Activated naive CD4-positive, alpha-beta T cell treated with anti-CD3 and anti-CD28 coated beads, Interleukin-2, amount 50 U/mL, for 16 hours (primary cell): ENCODE results near the gene AFG1L.
A peak's percentile ranks its signal among the peaks of the same experiment; 100 is the strongest.
"Not testable (repeated sequence)": the region's sequence is repeated elsewhere in the genome, so short reads cannot be mapped to it uniquely, and the experiment has no call there.

Source experiments
- DNase-seq: peaks from one replicate; pipeline ENCODE4 v3.0.0-alpha.2; 2020

Gene AFG1L

GRCh38 chr6:108294727-108295625, at the start of gene AFG1L:
AFG1L (plus strand) TSS chr6:108295054; CDS start chr6:108295080, 26 bp downstream.
- DNase-seq, result peak; percentile 87

- DNase-seq, result not testable (repeated sequence)
Measured at GRCh38 chr6:108245095-108245494, 49.8 kb upstream of the AFG1L start.

GRCh38 chr6:108247965-108248536, 46.8 kb upstream of the AFG1L start:
- DNase-seq, result no peak

DNA sequence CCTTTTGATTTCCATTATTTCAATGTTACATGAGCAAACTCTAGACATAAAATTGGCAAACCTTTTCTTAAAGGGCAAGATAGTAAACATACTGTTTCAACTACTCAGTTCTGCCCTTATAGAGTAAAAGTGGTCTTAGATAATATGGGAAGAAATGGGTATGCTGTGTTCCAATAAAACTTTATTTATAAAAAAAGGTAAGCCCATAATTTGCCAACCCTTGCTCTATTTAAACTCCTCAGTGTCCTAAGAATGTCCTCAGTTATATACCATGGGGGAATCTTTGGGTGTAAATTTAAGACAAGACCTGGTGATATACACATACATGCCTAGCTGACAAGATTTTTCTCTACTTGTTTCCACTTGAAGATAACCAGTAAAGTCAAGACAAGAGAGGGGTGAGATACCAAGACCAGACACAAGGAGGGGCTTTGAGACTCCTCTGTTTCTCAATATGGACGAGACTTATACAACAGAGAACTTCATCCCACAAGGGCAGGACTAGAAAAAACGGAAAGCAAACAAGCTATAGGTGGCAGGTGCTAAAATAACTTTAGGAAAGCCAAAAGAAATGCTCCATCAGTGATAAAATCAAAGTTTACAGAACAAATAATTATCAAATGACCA, 44.5 kb upstream of the AFG1L start:
- no peak for DNase-seq

GRCh38 chr6:108251252-108251651, 43.6 kb upstream of the AFG1L start:
- DNase-seq, result no peak

GRCh38 chr6:108252055-108252454, 42.8 kb upstream of the AFG1L start:
- no peak for DNase-seq

DNA sequence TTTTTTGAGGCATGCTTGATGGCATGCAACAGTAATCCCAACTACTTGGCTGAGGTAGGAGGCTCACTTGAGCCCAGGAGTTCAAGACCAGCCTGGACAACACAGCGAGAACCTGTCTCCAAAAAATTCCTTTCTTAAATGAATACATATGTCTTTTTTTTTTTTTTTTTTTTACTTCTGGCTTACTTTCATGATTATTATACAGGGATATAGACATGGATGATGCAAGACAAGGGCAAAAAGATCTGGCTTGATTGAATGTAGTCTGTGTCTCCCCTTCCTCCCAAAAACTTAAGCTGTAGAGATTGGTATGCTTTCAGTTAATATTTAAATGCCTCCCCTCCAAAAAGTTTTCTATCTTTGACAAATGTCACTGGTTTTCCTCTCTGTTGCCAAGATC, 41.6 kb upstream of the AFG1L start:
- DNase-seq, result no peak

DNA sequence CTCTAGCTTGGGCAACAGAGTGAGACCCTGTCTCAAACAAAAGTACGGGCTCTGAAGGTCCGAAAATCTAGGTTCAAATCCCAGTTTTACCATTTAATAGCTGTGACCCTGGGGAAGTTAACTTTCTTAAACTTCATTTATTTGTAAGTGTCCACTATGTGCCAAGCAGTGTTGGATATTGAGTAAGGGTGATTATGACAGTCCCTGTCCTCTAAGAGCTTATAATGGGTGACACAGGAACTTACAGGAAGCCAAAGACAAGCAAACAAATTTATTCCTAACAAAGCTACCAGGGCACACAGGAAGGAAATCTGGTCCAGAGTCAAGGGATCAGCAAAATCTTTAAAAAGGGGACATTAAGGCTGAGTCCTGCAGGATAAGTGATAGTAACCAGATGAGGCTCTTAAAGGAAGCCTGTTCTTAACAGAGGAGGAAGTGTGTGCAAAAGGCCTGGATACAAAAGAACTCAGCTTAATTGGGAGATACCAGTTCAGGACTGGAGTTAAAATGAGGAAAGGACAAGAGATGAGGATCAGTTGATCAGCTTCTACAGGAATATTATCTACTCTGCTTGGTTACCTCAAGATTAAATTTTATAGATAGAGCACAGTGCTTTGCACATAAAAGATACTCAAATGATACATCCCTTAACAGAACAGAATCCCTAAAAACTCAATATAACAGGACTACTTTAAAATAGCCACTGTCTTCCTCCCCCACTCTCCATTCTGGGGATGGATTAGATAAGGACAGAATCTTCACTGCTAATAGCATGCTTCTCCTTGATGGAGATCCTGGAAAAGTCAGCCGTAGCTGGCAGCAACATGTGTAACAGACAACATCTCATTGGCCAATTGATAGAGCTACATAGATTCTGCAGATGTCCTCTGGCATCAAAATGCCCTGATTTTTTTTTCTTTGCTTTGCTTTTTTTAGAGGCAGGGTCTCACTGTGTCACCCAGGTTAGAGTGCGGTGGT, 40.1 kb upstream of the AFG1L start:
- no peak for DNase-seq

DNA sequence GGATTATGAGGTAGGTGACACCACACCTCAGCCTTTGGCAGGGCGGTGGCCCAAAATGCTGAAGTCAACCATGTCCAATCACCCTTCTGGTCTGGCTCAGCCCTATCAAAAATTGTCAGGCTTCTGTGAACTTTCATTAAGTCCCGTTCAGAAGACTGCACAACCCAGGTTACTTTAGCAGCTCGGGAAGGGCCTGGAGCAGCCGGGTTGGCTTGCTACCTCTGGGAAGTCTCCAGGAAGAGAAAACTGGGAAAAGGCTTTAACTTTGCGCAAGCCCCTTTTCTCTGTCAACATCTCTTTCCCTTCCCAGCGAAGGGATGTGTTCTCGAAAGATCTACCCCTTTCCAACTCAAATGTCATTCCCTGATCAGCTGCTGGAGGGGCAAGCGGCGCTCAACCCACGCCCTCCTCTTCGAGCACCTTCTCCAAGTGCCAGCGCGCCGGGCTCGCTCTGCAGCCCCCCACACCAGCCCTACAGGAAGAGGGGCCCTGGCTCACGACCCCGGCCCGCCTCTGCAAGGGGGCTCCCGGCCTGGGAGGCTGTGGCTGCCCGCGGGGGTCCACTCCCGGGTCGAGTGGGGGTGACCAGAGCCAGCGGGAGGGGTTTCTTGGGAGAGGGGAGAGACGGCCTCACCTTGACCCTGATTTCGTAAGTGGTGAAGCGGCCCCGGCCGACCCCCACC, 34.6 kb upstream of the AFG1L start:
- no peak for DNase-seq

- peak; percentile 88 for DNase-seq
Measured at GRCh38 chr6:108260809-108261569, 33.9 kb upstream of the AFG1L start, which contains the start of gene SNX3. SNX3 (minus strand) TSS chr6:108261040; CDS start chr6:108260921, 119 bp downstream.

DNA sequence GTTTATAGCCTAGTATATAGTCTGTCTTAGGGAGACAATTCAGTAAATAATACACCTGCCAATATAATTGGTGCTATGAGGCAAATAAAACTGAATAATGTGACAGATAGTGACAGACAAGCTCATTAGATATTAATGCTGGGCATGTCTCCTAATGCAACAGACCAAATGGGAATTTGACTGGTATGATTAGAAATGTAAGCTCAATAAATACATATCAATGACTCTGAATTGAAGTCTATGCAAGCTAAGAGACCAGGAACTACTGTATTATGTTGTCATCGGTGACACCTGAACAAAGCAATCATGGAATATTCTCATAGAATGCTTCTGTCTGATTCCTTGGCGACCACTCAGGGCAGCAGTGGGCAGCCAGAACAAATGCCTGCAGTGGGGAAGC, 31.5 kb upstream of the AFG1L start:
- no peak for DNase-seq

- no peak for DNase-seq
Measured at GRCh38 chr6:108268845-108269244, 26.0 kb upstream of the AFG1L start.

DNA sequence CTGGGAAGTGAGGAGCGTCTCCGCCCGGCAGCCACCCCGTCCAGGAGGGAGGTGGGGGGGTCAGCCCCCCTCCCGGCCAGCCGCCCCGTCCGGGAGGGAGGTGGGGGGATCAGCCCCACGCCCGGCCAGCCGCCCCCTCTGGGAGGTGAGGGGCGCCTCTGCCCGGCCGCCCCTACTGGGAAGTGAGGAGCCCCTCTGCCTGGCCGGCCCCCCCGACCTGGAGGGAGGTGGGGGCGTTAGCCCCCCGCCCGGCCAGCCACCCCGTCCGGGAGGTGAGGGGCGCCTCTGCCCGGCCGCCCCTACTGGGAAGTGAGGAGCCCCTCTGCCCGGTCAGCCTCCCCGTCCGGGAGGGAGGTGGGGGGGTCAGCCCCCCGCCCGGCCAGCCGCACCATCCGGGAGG, 24.9 kb upstream of the AFG1L start:
- not testable (repeated sequence) for DNase-seq

- no peak for DNase-seq
Measured at GRCh38 chr6:108274546-108274945, 20.3 kb upstream of the AFG1L start.

- no peak for DNase-seq
Measured at GRCh38 chr6:108275976-108276375, 18.9 kb upstream of the AFG1L start.

- no peak for DNase-seq
Measured at GRCh38 chr6:108277295-108277694, 17.6 kb upstream of the AFG1L start.

DNA sequence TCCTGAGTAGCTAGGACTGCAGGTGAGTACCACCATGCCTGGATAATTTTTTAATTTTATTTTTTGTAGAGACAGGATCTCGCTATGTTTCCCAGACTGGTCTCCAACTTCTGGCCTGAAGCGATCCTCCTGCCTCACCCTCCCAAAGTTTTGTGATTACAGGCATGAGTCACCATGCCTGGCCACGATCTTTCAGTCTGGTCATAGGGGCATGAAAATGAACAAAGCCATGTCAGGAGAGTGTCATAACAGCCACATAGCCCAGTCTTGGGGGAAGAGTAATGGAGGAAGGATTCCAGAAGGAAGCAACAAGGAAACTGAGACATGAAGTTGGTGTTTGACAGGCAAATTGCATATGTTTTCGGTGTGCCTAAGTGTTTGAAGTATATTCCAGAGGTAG, 17.0 kb upstream of the AFG1L start:
- DNase-seq, result no peak

DNA sequence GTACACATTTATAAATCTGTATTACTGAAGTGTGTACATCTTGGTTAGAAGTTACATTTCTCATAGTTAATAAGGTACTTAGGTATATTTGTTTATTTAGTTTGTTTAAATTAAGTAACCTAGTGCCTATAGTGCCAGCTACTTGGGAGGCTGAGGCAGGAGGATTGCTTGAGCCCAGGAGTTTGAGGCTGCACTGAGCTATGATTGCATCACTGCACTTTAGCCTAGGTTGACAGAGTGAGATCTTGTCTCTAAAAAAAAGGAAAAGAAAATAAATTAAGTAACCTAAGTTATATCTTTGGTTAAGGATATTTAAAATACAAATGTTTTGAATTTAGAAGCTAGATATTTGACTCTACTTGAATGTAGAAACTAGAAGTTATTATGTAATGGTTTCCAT, 9.5 kb upstream of the AFG1L start:
- no peak for DNase-seq

GRCh38 chr6:108286366-108286765, 8.5 kb upstream of the AFG1L start:
- DNase-seq, result no peak

DNA sequence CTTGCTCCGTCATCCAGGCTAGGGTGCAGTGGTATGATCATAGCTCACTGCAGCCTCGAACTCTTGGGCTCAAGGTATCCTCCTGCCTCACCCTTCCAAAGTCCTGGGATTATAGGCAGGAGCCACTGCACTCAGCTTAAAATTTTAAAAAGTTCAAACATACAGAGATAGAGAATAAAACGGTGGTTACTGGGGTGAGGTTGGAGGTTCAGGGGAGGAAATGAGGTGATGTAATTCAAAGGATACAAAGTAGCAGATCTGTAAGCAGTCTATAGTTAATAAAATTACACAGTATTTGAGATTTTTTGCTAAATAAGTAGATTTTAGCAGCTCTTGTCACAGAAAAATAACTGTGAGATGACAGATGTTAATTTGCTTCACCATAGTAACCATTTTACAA, 7.5 kb upstream of the AFG1L start:
- DNase-seq, result no peak

- DNase-seq, result no peak
Measured at GRCh38 chr6:108288742-108289141, 6.1 kb upstream of the AFG1L start.
